GM20431 (cell line): ENCODE measurements around the gene C6orf136.

Experiments used
- in situ Hi-C: fragments of 300-500 bp; cut with MseI, MboI; formaldehyde crosslinking; loops from one replicate; pipeline ENCODE4 v1.15.0; 2020; ENCODE audit warnings: low sequenced_read_pairs; ENCODE audit not compliant: unreplicated experiment

C6orf136 gene

GRCh38 chr6:30615219-30615957 is 31.5 kb upstream of the C6orf136 start:
- in situ Hi-C loops: no loop called here

DNA sequence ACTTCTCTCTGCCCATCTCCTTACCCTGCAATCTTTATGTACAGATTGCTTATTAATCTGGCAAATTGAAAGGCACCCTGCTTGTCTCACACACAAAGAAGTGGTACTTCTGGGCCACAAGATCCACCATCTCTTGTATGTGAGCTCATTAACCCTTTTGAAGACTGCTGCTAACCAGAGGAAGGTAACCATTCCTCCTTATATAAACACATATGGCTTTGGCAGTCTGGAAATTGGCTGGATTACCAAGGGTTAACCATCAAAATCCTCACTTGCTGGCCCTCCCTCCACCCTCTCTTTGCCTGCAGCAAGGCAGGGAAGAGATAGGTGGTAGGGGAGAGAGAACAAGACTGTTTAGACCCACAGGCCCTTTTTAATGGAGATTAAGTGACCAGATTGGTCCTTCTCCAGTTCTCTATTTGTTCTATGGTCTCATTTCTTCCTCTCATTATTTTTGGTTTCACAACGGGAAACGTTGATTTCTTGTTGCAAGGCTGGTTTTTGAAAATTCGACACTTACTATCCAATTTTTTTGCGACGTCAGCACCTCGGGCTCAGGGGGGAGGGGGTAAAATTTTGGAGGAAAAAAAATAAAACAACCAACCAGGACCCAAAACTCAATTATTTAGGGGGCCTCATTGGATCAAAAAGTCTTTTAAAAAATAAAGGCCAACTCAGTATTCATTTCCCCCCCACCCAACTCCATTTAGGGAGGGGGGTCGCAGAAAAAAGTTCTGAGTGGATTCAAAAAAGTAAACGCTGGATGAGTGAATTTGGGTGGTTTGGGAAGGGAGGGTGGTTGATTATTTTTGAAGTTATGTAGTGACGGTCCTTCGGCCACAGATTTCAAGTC is 30.7 kb upstream of the C6orf136 start:
- in situ Hi-C loops: no loop called here

GRCh38 chr6:30616811-30617564 is 29.9 kb upstream of the C6orf136 start, which contains the start of gene PPP1R10:
Gene PPP1R10, minus strand, starts transcription at chr6:30617243. Its CDS starts 7,299 bp downstream, at chr6:30609944.
- in situ Hi-C loops: no loop called here

DNA sequence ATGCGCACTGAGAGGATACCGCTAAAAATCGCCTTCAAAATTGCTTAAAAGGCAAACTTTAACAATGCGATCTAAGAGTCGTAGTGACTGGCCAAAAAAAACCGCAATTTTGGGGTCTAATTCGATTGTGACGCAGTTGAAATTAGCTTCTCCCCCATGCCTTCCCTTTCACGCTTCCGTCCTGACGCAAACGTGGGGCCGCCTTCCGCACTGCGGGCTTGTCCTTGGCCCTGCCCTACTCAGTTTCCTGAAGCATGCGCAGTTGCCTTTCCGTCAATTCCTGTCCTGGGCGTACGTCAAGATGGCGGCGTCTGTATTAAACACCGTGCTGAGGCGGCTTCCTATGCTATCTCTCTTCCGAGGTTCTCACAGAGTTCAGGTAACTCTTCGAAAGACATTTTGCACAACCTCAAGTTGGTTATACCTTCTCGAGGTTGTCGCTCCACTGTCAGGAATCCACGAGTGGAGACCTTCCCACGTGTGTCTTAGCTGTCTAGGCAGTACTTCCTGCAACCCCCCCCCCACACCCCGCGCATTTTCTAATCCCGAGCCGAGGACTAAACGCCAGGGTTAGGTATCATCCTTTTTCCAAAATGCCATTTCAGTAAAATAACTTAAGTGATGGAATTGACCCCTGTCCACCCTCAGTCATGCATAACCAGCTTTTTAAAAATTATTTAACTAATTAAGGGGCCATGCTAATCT is 29.2 kb upstream of the C6orf136 start, which contains the start of gene MRPS18B:
Gene MRPS18B (plus strand): TSS at position 276 of the 705 bp plus-strand sequence. CDS start 26 bp downstream, at position 302.
- in situ Hi-C loops: no loop called here

- in situ Hi-C loops: no loop called here
These were observed 28.6 kb upstream of the C6orf136 start for GRCh38 chr6:30618270-30618797.

DNA sequence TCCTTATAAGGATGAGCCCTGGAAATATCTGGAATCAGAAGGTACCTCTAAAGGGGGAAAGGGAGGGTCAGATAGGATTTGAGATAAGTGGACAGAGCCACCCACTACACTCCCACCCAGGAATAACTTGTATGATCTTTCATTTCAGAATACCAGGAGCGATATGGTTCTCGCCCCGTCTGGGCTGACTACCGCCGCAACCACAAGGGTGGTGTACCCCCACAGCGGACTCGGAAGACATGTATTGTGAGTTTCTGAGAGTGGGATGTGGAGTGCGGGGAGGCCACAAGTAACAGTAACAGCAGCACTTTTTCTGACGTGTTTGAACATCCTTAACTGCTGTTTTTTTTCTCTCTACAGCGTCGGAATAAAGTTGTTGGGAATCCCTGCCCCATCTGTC is 27.4 kb upstream of the C6orf136 start:
- in situ Hi-C loops: no loop called here

DNA sequence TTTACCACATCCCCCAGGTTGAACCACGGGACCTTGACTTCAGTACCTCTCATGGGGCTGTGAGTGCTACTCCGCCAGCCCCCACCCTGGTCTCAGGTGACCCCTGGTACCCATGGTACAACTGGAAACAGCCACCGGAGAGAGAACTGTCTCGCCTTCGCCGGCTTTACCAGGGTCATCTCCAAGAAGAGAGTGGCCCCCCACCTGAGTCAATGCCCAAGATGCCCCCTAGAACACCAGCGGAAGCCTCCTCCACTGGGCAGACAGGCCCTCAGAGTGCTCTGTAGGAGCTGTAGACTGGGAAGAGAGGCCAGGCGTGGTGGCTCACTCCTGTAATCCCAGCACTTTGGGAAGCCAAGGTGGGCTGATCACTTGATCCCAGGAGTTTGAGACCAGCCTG is 21.4 kb upstream of the C6orf136 start:
- in situ Hi-C loops: no loop called here

- in situ Hi-C loops: no loop called here
These were observed 20.2 kb upstream of the C6orf136 start, which contains the start of gene ATAT1 for GRCh38 chr6:30626484-30627366. Gene ATAT1, plus strand, starts transcription at chr6:30626874.

DNA sequence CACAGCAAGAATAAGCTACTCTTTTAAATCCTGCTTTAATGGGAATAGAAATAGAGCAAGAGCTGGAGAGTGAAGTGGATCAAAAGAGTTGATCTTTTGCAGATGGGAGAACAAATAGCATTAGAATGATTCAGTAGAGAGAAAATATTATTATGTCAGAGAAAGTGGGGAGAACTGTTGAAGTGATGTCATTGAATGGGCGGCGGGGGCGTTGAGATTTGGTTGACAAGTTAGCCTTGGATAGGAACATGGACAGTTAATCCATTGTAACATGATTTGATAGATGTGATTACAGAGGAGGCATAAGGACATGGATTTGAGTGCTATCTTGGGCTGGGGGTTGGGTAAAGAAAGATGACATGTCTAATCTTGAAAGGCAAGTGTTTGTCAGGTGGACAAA is 11.1 kb upstream of the C6orf136 start:
- in situ Hi-C loops: no loop called here

DNA sequence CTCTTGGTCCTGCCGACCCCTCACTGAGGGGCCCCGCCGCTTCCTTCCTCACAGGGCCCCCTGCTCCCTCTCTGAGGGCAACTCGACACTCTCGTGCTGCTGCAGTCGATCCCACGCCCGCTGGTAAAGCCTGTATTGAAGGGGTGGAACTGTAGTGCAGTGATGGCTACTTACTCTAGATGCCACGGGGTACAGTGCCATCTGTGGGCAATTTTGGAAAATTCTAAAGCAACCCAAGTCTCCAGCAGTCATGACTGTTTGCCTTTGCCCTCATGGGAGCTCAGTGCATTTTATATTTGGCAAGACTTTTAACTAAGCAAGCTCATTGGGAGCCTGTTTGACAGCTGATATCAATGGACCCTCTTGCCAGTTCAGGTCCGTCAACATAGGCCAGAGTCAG is 6.5 kb upstream of the C6orf136 start:
- in situ Hi-C loops: no loop called here

- in situ Hi-C loops: no loop called here
These were observed 5.9 kb upstream of the C6orf136 start for GRCh38 chr6:30641048-30641447.

DNA sequence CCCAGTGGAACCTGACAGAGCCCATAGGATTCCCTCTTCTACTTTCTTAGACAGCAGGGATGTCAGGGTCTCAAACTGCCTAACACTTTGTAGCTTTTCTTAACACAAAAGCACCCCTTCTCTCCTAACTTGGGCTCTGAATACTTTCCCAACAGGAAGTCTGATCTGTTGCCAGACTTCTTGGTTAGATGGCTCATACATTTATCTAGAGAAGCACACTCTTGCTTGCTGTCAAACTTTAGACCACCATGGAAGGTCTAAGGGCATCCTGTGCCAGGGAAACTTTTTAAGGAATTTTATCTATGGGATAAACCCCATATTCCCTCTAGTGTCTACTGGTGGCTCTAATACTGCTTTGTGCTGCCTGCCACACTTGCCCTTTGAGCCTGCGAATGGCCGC is 3.3 kb upstream of the C6orf136 start:
- in situ Hi-C loops: no loop called here

GRCh38 chr6:30644769-30645168 is 2.2 kb upstream of the C6orf136 start:
- in situ Hi-C loops: no loop called here

DNA sequence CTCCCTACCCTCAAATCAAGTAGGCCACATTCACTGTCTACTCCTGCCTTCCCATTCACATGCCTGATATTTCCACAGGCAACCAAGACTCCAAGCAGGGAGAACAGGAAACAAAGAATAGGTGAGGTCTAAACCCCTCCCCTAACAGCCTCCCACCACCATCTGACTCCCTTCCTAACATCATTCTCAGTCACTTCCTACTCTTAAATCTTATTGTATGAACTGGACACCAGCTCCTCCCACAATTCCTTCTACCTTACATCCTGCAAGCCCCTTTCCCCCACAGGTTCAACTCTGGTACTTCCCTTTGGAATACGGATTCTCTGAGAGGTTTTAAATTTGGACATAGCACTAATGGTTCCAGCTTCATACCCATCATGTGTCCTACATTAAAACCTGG is 944 bp upstream of the C6orf136 start:
- in situ Hi-C loops: no loop called here

DNA sequence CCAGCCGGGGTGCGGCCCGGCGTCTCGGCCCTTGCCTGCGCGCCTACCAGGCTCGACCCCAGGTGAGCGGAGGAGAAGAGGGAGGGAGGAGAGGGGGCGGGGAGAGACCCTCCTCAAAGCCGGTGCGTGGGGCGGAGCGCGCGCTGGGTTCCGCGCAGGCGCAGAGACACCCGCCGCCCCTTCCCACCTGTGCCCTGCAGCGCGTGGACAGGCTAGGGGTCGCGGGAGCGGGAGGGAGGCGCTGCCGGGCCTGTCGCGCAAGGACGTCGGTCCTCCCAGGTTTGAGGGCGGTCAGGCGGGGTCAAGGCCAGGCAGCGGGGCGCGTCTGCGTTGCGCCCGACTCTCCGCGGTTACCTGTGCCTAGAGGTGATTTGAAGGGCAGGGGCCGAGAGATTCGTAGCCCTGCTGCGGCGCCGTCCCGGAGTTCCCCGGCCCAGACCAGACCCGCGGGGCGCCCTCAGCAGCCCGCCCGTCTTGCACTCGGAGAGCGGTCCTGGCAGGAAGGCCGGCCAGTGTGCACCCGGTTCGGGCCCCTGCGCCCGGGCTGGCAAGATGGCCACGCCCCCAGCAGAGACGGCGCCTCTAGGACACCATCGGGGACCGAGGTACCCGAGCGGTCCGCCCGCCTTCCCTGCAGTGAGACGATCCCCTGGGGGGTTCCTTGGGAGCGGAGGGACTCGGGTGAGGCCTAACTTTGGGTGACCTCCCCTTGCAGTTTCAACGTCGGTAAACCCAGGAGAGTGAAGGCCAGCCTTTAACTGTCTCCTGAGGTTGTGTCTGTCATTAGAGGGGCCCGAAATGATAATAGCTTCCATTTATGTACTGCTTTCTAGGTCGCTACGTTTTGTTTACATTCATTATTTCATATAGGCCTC is 546 bp downstream of the C6orf136 start:
- in situ Hi-C loops: no loop called here

DNA sequence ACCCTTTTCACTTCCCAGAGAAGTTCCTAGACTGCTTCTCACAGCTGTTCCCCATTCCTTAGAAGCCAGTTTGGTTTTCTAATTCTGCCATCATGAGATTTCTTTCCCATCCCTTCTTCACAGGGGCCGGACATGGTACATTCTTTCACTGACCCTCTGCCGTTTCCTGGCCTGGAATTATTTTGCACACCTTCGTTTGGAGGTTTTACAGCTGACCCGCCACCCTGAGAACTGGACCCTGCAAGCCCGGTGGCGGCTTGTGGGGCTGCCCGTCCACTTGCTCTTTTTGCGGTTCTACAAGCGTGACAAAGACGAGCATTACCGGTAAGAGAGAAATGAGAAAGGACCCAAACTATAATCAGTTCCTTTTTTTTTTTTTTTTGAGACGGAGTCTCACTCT is 4.2 kb downstream of the C6orf136 start:
- in situ Hi-C loops: no loop called here

- in situ Hi-C loops: no loop called here
These were observed 8.1 kb downstream of the C6orf136 start for GRCh38 chr6:30654798-30655742.
